B cell (primary cell): ENCODE measurements around the gene SCMH1.

Experiments used
- EZH2 ChIP-seq: IDR thresholded peaks from 2 replicates; pipeline ENCODE4 v1.6.1; 2012; ENCODE audit warnings: borderline replicate concordance, low read depth, mild to moderate bottlenecking, moderate library complexity, low read length; ENCODE audit not compliant: insufficient read depth, poor library complexity, severe bottlenecking
- TF ChIP-seq, protein P1 (sequence below): fragments of 200-600 bp; IDR thresholded peaks from one replicate; pipeline ENCODE4 v1.8.0; 2022; ENCODE audit warnings: antibody characterized with exemption, mild to moderate bottlenecking

DNA sequence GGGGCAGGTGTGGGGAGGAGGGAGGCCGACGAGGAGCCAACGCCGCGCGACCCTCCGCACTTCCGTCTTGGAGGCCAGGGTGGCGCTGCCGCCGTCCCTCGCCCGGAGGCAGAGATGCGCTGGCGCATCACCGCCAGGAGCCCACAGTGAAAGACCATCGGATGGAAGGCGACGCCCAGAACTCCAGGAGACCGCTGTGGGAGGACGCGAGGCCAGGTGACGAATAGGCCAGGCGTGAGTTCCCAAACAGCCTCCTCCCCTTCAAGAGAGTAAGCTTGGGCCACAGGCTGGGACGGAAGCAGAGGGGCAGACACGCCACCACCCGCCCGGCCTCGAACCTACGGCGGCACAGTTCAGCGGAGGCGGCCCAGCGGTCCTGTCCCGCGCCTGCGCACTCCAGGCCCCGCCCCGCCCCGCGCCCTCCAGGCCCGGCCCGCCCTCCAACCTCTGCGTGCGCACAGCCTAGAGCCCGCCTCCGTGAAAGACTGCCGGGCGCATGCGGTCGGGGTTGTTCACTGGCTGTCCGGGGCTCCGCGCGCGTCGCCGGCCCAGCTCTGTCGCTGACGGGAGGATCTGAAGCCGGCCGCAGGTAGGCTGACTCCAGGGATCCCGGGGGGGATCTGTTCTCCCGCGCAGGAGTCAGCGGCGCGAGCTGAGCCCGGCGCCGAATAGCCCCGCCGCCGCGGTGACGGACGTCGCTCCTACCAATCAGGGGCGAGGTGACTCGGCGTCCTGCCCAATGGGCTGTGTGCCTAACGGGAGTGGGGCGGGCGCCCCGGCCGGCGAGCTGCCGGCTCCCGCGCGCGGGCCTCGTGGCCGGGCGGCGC is 262.7 kb downstream of the SCMH1 start, which contains the start of gene CTPS1:
- TF ChIP-seq, protein P1, sequence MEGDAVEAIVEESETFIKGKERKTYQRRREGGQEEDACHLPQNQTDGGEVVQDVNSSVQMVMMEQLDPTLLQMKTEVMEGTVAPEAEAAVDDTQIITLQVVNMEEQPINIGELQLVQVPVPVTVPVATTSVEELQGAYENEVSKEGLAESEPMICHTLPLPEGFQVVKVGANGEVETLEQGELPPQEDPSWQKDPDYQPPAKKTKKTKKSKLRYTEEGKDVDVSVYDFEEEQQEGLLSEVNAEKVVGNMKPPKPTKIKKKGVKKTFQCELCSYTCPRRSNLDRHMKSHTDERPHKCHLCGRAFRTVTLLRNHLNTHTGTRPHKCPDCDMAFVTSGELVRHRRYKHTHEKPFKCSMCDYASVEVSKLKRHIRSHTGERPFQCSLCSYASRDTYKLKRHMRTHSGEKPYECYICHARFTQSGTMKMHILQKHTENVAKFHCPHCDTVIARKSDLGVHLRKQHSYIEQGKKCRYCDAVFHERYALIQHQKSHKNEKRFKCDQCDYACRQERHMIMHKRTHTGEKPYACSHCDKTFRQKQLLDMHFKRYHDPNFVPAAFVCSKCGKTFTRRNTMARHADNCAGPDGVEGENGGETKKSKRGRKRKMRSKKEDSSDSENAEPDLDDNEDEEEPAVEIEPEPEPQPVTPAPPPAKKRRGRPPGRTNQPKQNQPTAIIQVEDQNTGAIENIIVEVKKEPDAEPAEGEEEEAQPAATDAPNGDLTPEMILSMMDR = peak; percentile 13
- TF ChIP-seq EZH2 = no peak
